Neural cell (in vitro differentiated cells): ENCODE measurements around the gene ING1. TPM values are rescaled to one million over a fixed set of nuclear protein-coding genes. Genes with fewer than 3 reads are reported as not detected.

Source experiments
- H2AFZ ChIP-seq: fragments of 200-600, 300-800 bp; sonication (generic), shearing (Covaris generic); 2 replicates; pipeline ENCODE4 v1.6.0; 2014; ENCODE audit warnings: low read depth, mild to moderate bottlenecking, antibody characterized with exemption, low read length, moderate library complexity
- H3F3A ChIP-seq: fragments of 200-600 bp; shearing (Covaris generic); 2 replicates; pipeline ENCODE4 v1.6.1; 2016; ENCODE audit warnings: mild to moderate bottlenecking, moderate library complexity, mixed read lengths, antibody characterized with exemption, low read length; ENCODE audit not compliant: insufficient read depth, poor library complexity, severe bottlenecking
- H3K27ac ChIP-seq: fragments of 200-600, 300-800 bp; sonication (generic), shearing (Covaris generic); 2 replicates; pipeline ENCODE4 v1.5.1; 2014; ENCODE audit warnings: mild to moderate bottlenecking, low read length, moderate library complexity
- H3K27me3 ChIP-seq: fragments of 300-800, 200-600 bp; sonication (generic), shearing (Covaris generic); 2 replicates; pipeline ENCODE4 v1.6.0; 2014; ENCODE audit warnings: mild to moderate bottlenecking, low read depth, low read length, moderate library complexity; ENCODE audit not compliant: insufficient read depth
- H3K36me3 ChIP-seq: fragments of 300-800, 200-600 bp; sonication (generic), shearing (Covaris generic); 2 replicates; pipeline ENCODE4 v1.5.1; 2014; ENCODE audit warnings: mild to moderate bottlenecking, antibody characterized with exemption, low read length, moderate library complexity; ENCODE audit not compliant: insufficient read depth
- H3K4me2 ChIP-seq: fragments of 300-800, 200-600 bp; sonication (generic), shearing (Covaris generic); 2 replicates; pipeline ENCODE4 v1.6.0; 2014; ENCODE audit warnings: mild to moderate bottlenecking, low read length
- H3K4me3 ChIP-seq: fragments of 300-800, 200-600 bp; sonication (generic), shearing (Covaris generic); 2 replicates; pipeline ENCODE4 v1.5.1; 2014; ENCODE audit warnings: mild to moderate bottlenecking, low read length, moderate library complexity
- H3K79me2 ChIP-seq: fragments of 200-600 bp; shearing (Covaris generic); replicated peaks from 2 replicates; pipeline ENCODE4 v1.6.0; 2014; ENCODE audit warnings: mild to moderate bottlenecking, low read length, moderate library complexity; ENCODE audit not compliant: insufficient read depth
- H3K9ac ChIP-seq: fragments of 300-800, 200-600 bp; sonication (generic), shearing (Covaris generic); 2 replicates; pipeline ENCODE4 v1.6.1; 2016; ENCODE audit warnings: mild to moderate bottlenecking, low read length, mixed read lengths
- H3K9me2 ChIP-seq: fragments of 200-600 bp; shearing (Covaris generic); 2 replicates; pipeline ENCODE4 v1.6.1; 2016; ENCODE audit warnings: mild to moderate bottlenecking, low read length, mixed read lengths; ENCODE audit not compliant: insufficient read depth
- H3K9me3 ChIP-seq: fragments of 200-600, 300-800 bp; sonication (generic), shearing (Covaris generic); 2 replicates; pipeline ENCODE4 v1.6.1; 2016; ENCODE audit warnings: mild to moderate bottlenecking, mixed run types, low read length, moderate library complexity, mixed read lengths
- H4K20me1 ChIP-seq: fragments of 200-600 bp; shearing (Covaris generic); 2 replicates; pipeline ENCODE4 v1.6.1; 2016; ENCODE audit warnings: mild to moderate bottlenecking, mixed run types; ENCODE audit not compliant: insufficient read depth
- CTCF ChIP-seq: fragments of 450-650 bp; IDR thresholded peaks from 2 replicates; pipeline ENCODE4 v1.5.1; 2014; ENCODE audit warnings: antibody characterized with exemption, mild to moderate bottlenecking, moderate library complexity; ENCODE audit not compliant: poor library complexity, severe bottlenecking
- EP300 ChIP-seq: fragments of 450-650 bp; conservative IDR thresholded peaks from 2 replicates; pipeline ENCODE4 v1.6.1; 2014; ENCODE audit warnings: antibody characterized with exemption, mild to moderate bottlenecking, moderate library complexity; ENCODE audit not compliant: poor library complexity, severe bottlenecking
- EZH2 ChIP-seq: fragments of 200-600, 300-800 bp; shearing (Covaris generic), sonication (generic); IDR thresholded peaks from 2 replicates; pipeline ENCODE4 v1.6.1; 2014; ENCODE audit warnings: antibody characterized with exemption, low read length, borderline replicate concordance, mild to moderate bottlenecking; ENCODE audit not compliant: insufficient read depth, poor library complexity, severe bottlenecking
- MXI1 ChIP-seq: fragments of 450-650 bp; conservative IDR thresholded peaks from 2 replicates; pipeline ENCODE4 v1.6.1; 2014; ENCODE audit warnings: antibody characterized with exemption, mild to moderate bottlenecking; ENCODE audit not compliant: poor library complexity, severe bottlenecking
- POLR2AphosphoS5 ChIP-seq: IDR thresholded peaks from 2 replicates; pipeline ENCODE4 v1.6.1; 2012
- RAD21 ChIP-seq: fragments of 450-650 bp; conservative IDR thresholded peaks from 2 replicates; pipeline ENCODE4 v1.6.1; 2014; ENCODE audit warnings: antibody characterized with exemption, mild to moderate bottlenecking, moderate library complexity
- REST ChIP-seq: IDR thresholded peaks from 2 replicates; pipeline ENCODE4 v1.6.1; 2012; ENCODE audit warnings: borderline replicate concordance
- SMC3 ChIP-seq: fragments of 450-650 bp; conservative IDR thresholded peaks from 2 replicates; pipeline ENCODE4 v1.6.1; 2014; ENCODE audit warnings: antibody characterized with exemption, mild to moderate bottlenecking, moderate library complexity; ENCODE audit not compliant: poor library complexity
- TAF1 ChIP-seq: IDR thresholded peaks from 2 replicates; pipeline ENCODE4 v1.6.1; 2012; ENCODE audit warnings: low read depth
- polyA plus RNA-seq: library from polyadenylated mRNA; depleted of rRNA; stranded (reverse); fragments of >200 nt; gene quantifications from 2 replicates; pipeline ENCODE4 v1.2.3, GENCODE V29; 2014

The ING1 gene
- polyA plus RNA-seq, 1 donor from 2014 or later, result 23.2 TPM

- Histone ChIP-seq H3K9me2 (no peaks in the 10 kb centered on the region), H3F3A (no peaks in the 10 kb centered on the region), H3K9ac (no peak overlapping the region), H2AFZ (no peak overlapping the region), H3K4me3 (no peak overlapping the region), H3K36me3 (peaks cover 5% of the 10 kb centered on the region), H4K20me1 (no peaks in the 10 kb centered on the region), H3K9me3 (no peaks in the 10 kb centered on the region), H3K27me3 (no peaks in the 10 kb centered on the region), H3K79me2 (no peaks in the 10 kb centered on the region), H3K27ac (no peak overlapping the region), H3K4me2 (no peak overlapping the region)
- TF ChIP-seq TAF1, result no peak
- no peak for TF ChIP-seq MXI1
- TF ChIP-seq REST, result no peak
- TF ChIP-seq SMC3, result no peak
- no peak for TF ChIP-seq EP300
- no peak for TF ChIP-seq EZH2
- no peak for TF ChIP-seq CTCF
- TF ChIP-seq POLR2AphosphoS5, result no peak
- no peak for TF ChIP-seq RAD21
Measured at GRCh38 chr13:110683921-110684320, 29.6 kb upstream of the ING1 start.

- Histone ChIP-seq H2AFZ (no peak overlapping the region), H3K9ac (no peak overlapping the region), H3K27ac (no peak overlapping the region), H3K4me3 (no peak overlapping the region), H3K27me3 (no peaks in the 10 kb centered on the region), H4K20me1 (no peaks in the 10 kb centered on the region), H3K4me2 (no peak overlapping the region), H3K9me2 (no peaks in the 10 kb centered on the region), H3K9me3 (no peaks in the 10 kb centered on the region), H3K36me3 (peaks cover 5% of the 10 kb centered on the region), H3K79me2 (no peaks in the 10 kb centered on the region), H3F3A (no peaks in the 10 kb centered on the region)
- no peak for TF ChIP-seq EZH2
- TF ChIP-seq CTCF, result no peak
- no peak for TF ChIP-seq POLR2AphosphoS5
- TF ChIP-seq EP300, result no peak
- no peak for TF ChIP-seq RAD21
- no peak for TF ChIP-seq SMC3
- no peak for TF ChIP-seq MXI1
- TF ChIP-seq TAF1, result no peak
- no peak for TF ChIP-seq REST
Measured at GRCh38 chr13:110684388-110685056, 29.0 kb upstream of the ING1 start.
